Testis (tissue), 3 donors: ENCODE results near the gene JTB. TPM values are rescaled to one million over a fixed set of nuclear protein-coding genes. Genes with fewer than 3 reads are reported as not detected.
A peak's percentile ranks its signal among the peaks of the same experiment; 100 is the strongest.

ENCODE experiments used
- DNase-seq: peaks from one replicate; pipeline ENCODE4 v3.0.0-alpha.2; 2019
- H3K27ac ChIP-seq, 2 donors: fragments of 200-600 bp; sonication (generic); one replicate each; pipeline ENCODE4 v1.5.1; 2019
- H3K27me3 ChIP-seq: fragments of 200-600 bp; sonication (generic); one replicate; pipeline ENCODE4 v1.5.1; 2019
- H3K36me3 ChIP-seq: fragments of 200-600 bp; sonication (generic); one replicate; pipeline ENCODE4 v1.5.1; 2017; ENCODE audit warnings: low read depth; ENCODE audit errors: missing control alignments
- H3K4me1 ChIP-seq: fragments of 200-600 bp; sonication (generic); one replicate; pipeline ENCODE4 v1.5.1; 2019
- H3K4me3 ChIP-seq, 2 donors: fragments of 200-600 bp; sonication (generic); one replicate each; pipeline ENCODE4 v1.5.1; 2017 to 2019
- H3K9me3 ChIP-seq: fragments of 200-600 bp; sonication (generic); one replicate; pipeline ENCODE4 v1.5.1; 2017
- CTCF ChIP-seq, 3 experiments: fragments of 450-650 bp in 2 of 3; fragments of 200-600 bp in 1 of 3; sonication (generic) in 1 of 3; IDR thresholded peaks; one replicate each; pipeline ENCODE4 v1.5.1; 2016 to 2019; ENCODE audit warnings: antibody characterized with exemption in 3 of 3, mild to moderate bottlenecking in 2 of 3, moderate library complexity in 1 of 3
- POLR2A ChIP-seq: fragments of 450-650 bp; IDR thresholded peaks from one replicate; pipeline ENCODE4 v1.6.1; 2017; ENCODE audit warnings: antibody characterized with exemption, mild to moderate bottlenecking, moderate library complexity
- WGBS, 2 donors: methylation state at CpG; one replicate each; pipeline ENCODE4 v1.1.5; 2018; 5-methylcytosine and 5-hydroxymethylcytosine counted together
- intact Hi-C: fragments of 100-400 bp; cut with DNase I; formaldehyde crosslinking; loops from one replicate; pipeline ENCODE4 v1.15.1; 2023; ENCODE audit warnings: low total_unique reads
- polyA plus RNA-seq: library from polyadenylated mRNA; stranded (reverse); fragments of 350-450 nt; fragmentation: Illumina TruSeq; extraction: RNeasy Lipid Tissue Mini Kit (QIAGEN cat#74804); gene quantifications from one replicate; pipeline ENCODE4 v1.2.3, GENCODE V29; 2014; ENCODE audit warnings: low read depth, low replicate concordance; ENCODE audit not compliant: insufficient read depth
- total RNA-seq, 2 donors: library from RNA; depleted of rRNA; stranded (reverse); fragments of >200 nt; gene quantifications; one replicate each; pipeline ENCODE4 v1.2.3, GENCODE V29; 2016

The JTB gene
- total and polyA plus RNA-seq, 3 donors from 2014 or later, result 78.6 to 212 (median 159) TPM

DNA sequence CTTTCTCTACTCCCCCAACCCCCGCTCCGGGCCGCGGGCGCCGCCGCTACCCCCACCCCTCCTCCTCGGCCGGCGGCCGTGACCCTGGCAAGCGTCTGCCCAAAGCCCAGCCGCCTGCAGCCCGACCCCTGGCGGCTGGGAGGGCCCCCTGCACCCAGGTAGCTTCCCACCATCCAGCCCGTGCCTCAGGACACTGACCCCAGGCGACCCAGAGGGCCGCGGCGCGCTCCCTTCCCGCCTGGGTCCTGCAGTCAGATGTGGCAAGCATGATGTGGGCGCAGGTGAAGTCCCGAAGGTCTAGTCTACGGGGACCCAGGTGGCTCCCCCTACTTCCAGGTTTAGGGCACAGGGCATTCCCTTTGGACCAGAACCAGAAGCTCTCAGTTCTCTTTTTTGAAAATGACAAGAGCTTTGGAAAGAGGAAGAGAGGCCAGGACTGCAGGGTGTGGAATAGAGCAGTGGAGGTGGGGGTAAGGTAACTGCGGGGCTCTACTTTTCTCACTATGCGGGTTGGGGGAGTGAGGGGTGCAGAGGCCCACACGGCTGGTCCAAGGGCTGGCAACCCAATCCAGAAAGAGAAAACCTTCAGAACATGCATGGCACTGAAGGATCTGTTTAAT is 30.7 kb downstream of the JTB start, which contains the start of gene DENND4B:
DENND4B (minus strand) TSS at position 97 of the 620 bp plus-strand sequence. CDS start 2,344 bp downstream, outside the sequence.
- no peaks in the 10 kb centered on the region for H3K36me3 ChIP-seq
- no peaks in the 10 kb centered on the region for H3K9me3 ChIP-seq
- no peaks in the 10 kb centered on the region for H3K27me3 ChIP-seq
- intact Hi-C loops, result loop anchor here (10.0 kb wide), 1 partner anchor 152 kb away; no protein-coding TSS in a partner anchor
- H3K4me1 ChIP-seq, result peaks cover 17% of the 10 kb centered on the region
- WGBS, 2 donors, result 8 to 19% methylated on average over 6 to 27 of the region's 28 CpGs
- TF ChIP-seq CTCF (IDR thresholded peaks at IDR 0.05) (peak; percentile 89 to 96 (median 89)), POLR2A (no peak)
- H3K27ac ChIP-seq, result peak within 1 kb of the TSS; percentile 84 to 98
- DNase-seq, result peak; percentile 87
- H3K4me3 ChIP-seq, result peak within 1 kb of the TSS; percentile 65 to 98

DNA sequence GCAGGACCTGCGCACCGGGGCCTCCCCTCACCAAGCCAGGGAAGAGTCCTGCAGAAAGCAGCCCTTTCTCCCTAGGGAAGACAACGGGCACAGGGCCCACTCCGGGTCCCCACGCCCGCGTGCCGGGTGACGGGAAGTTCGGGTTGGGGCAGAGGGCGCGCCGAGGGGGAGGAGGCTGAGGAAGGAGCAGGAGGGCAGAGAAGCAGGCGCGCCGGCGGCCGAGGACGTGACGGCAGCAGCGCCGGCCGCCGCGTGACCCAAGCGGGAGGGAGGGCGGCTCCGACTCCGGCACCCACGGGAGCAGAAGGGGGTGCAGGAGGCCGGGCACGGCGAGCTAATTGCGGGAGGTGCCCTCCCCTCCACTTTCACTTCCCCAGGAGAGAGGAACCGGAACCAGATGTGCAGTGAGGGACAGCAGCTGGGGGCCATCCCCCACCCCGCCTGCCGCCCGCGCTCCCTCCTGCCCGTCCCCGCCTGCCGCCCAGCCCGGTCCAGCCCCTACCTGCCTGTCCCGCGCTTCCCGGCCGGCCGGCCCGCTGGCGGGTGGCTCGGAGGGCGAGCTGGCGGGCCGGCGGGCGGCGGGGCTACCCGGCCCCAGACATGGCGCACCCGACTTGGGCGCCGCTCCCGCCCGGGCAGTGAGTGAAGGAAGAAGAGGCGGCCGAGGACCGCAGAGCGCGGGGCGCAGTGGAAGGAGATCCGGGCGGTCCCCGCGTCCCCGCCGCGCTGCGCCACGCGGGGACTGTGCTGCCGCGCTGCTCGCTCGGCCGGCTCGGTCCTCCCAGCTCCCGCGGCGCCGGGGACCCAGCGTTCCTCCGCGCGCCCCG is 31.5 kb downstream of the JTB start:
- intact Hi-C loops, result loop anchor here (10.0 kb wide), 1 partner anchor 151 kb away; no protein-coding TSS in a partner anchor
- WGBS, 2 donors, result 0 to 1% methylated on average over 5 to 93 of the region's 95 CpGs
- DNase-seq, result peak; percentile 83
- Histone ChIP-seq H3K4me1 (peaks cover 17% of the 10 kb centered on the region), H3K27me3 (no peaks in the 10 kb centered on the region), H3K36me3 (no peaks in the 10 kb centered on the region), H3K4me3 (peak overlapping the region; percentile 65 to 98), H3K27ac (peak overlapping the region; percentile 84 to 98), H3K9me3 (no peaks in the 10 kb centered on the region)
- TF ChIP-seq CTCF (IDR thresholded peaks at IDR 0.05) (no peak), POLR2A (no peak)

DNA sequence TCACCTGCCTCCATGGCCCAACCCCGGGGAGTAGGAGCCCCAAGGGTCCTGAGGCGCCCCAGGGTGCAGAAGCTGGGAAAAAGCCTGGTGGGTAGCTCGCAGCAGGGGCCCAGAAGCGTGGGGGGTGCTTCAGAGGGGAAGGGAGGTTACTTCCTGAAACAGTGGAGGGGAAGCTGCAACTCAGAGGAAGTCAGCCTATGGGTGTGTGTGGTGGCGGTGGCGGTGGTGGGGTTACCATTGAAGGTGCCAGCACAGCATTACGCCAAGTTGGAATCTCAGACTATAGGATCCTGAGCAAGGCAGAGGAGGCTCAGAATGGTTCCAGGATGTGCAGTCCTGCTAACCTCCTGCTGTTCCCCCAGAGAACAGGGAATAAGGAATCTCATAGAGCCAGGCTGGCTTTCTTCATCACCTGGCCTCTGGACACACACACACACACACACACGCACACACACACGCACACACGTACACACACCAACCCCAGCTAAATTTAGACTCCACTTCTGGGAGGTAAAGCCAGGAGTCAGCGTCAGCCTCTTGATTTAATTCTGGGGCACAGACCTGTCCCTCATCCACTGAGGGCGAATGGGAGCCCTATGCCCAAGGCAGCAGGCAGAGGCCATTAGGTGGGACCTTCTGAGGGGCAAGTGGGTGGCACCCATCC is 32.2 kb downstream of the JTB start:
- TF ChIP-seq POLR2A (no peak), CTCF (IDR thresholded peaks at IDR 0.05) (no peak)
- Histone ChIP-seq H3K27ac (peak overlapping the region; percentile 84 to 98), H3K36me3 (no peaks in the 10 kb centered on the region), H3K27me3 (no peaks in the 10 kb centered on the region), H3K4me1 (peaks cover 17% of the 10 kb centered on the region), H3K9me3 (no peaks in the 10 kb centered on the region), H3K4me3 (peak overlapping the region; percentile 65 to 98)
- WGBS, 2 donors, result 23 to 34% methylated on average over 6 to 12 of the region's 12 CpGs
- DNase-seq, result peak; percentile 36
- intact Hi-C loops, result loop anchor here (10.0 kb wide), 1 partner anchor 150 kb away; no protein-coding TSS in a partner anchor

GRCh38 chr1:153944827-153945117 is 32.7 kb downstream of the JTB start:
- no peaks in the 10 kb centered on the region for H3K36me3 ChIP-seq
- 66 to 88% methylated on average over 2 to 3 of the region's 3 CpGs for WGBS, 2 donors
- H3K27ac ChIP-seq, result peak overlapping the region; percentile 84 to 98
- intact Hi-C loops, result loop anchor here (10.0 kb wide), 1 partner anchor 150 kb away; no protein-coding TSS in a partner anchor
- peak overlapping the region in 1 of 2 donors; percentile 65 for H3K4me3 ChIP-seq
- TF ChIP-seq POLR2A (no peak), CTCF (IDR thresholded peaks at IDR 0.05) (no peak)
- no peaks in the 10 kb centered on the region for H3K9me3 ChIP-seq
- DNase-seq, result no peak
- peaks cover 17% of the 10 kb centered on the region for H3K4me1 ChIP-seq
- H3K27me3 ChIP-seq, result no peaks in the 10 kb centered on the region
